Panc1 (cell line): ENCODE results near the gene DMRTA1.

Experiments used
- CTCF ChIP-seq: fragments of 450-650 bp; IDR thresholded peaks from 2 replicates; pipeline ENCODE4 v1.5.1; 2017; ENCODE audit warnings: mild to moderate bottlenecking
- POLR2AphosphoS5 ChIP-seq: IDR thresholded peaks from 2 replicates; pipeline ENCODE4 v1.6.1; 2012; ENCODE audit warnings: mild to moderate bottlenecking, low read depth, low read length, moderate library complexity

DNA sequence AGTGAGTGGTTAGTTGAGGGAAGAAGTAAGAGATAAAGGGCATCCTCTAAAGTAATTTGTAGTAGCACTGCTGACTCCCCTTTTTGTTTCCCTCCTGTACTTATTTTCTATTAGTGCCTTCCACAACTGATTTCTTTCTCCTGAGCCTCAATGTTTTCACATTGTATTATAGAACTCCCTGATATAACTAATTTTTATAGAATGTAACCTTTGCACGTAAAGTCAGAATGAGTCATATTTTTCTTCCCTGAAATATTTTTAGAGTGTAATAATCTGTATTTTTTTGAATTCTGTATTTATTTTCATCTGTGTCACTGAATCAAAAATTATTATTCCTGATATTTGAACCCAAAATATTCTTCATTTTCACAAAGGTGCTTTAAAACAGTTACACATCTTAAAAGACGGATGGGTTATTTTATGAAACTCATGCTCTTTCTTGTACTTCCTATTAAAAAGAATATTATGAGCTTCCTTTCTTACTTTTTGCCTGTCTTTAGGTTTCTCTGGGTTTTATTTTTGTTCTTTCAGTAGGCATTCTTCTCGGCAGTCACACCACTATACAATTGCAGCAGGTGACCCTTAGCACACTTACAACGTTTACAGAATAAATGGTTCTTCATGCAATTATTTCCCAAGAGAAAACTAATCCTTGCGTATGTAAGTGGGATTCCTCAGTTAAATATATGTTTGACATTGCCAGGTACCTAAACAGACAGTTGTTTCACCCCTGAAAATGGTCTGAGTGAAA, 30.5 kb upstream of the DMRTA1 start:
- TF ChIP-seq CTCF (no peak), POLR2AphosphoS5 (no peak)
